Measurements from ENCODE around the gene FBXO31.

Gene FBXO31

GRCh38 chr16:87331241-87331801, 52.3 kb downstream of the FBXO31 start:
- WGBS: 96% methylated on average over 31 of the region's 31 CpGs

GRCh38 chr16:87330646-87331045, 52.9 kb downstream of the FBXO31 start:
- Histone ChIP-seq H3K27ac (ENCODE audit: low read depth, low read length) (no peak overlapping the region), H3K9me3 (ENCODE audit: insufficient read depth, low read depth, low read length) (no peaks in the 10 kb centered on the region), H3K27me3 (ENCODE audit: insufficient read depth, low read length) (no peaks in the 10 kb centered on the region), H3K9ac (ENCODE audit: low read depth, low read length) (no peak overlapping the region), H3K36me3 (ENCODE audit: insufficient read depth, low read length) (peaks cover 44% of the 10 kb centered on the region), H3K4me1 (ENCODE audit: insufficient read depth, low read length) (no peaks in the 10 kb centered on the region), H3K4me3 (ENCODE audit: low read length) (no peak overlapping the region)
- WGBS: 87% methylated on average over 15 of the region's 15 CpGs

More at GRCh38 chr16:87331241-87331801, 52.3 kb downstream of the FBXO31 start:
- Histone ChIP-seq H3K4me3 (ENCODE audit: low read length) (no peak overlapping the region), H3K9ac (ENCODE audit: low read depth, low read length) (no peak overlapping the region), H3K9me3 (ENCODE audit: insufficient read depth, low read depth, low read length) (no peaks in the 10 kb centered on the region), H3K4me1 (ENCODE audit: insufficient read depth, low read length) (no peaks in the 10 kb centered on the region), H3K27ac (ENCODE audit: low read depth, low read length) (no peak overlapping the region), H3K36me3 (ENCODE audit: insufficient read depth, low read length) (peaks cover 46% of the 10 kb centered on the region), H3K27me3 (ENCODE audit: insufficient read depth, low read length) (no peaks in the 10 kb centered on the region)

DNA sequence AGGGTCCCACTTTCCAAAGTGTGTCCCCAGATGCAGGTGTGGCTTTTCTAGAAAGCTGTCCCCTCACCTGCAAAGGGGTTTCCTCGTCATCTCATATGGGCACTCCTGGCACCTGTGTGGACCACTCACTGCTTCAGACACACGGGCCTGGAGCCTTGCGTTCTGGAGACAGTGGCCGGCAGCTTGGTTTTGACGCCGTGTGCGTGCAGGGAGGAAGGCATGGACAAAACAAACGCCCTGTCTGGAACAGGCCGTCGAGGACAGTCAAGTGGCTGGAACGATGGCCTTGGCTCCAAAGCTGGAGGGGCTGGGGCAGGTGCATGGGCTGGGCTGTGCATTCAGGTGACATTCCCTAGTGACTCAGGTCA, 53.3 kb downstream of the FBXO31 start:
- H3K9ac ChIP-seq (ENCODE audit: low read depth, low read length): no peak overlapping the region
- WGBS: 96% methylated on average over 11 of the region's 11 CpGs
- H3K9me3 ChIP-seq (ENCODE audit: insufficient read depth, low read depth, low read length): no peaks in the 10 kb centered on the region
- no peaks in the 10 kb centered on the region for H3K4me1 ChIP-seq (ENCODE audit: insufficient read depth, low read length)
- no peaks in the 10 kb centered on the region for H3K27me3 ChIP-seq (ENCODE audit: insufficient read depth, low read length)
- no peak overlapping the region for H3K27ac ChIP-seq (ENCODE audit: low read depth, low read length)
- H3K4me3 ChIP-seq (ENCODE audit: low read length): no peak overlapping the region
- H3K36me3 ChIP-seq (ENCODE audit: insufficient read depth, low read length): peaks cover 44% of the 10 kb centered on the region

- Histone ChIP-seq H3K4me1 (ENCODE audit: insufficient read depth, low read length) (no peaks in the 10 kb centered on the region), H3K9ac (ENCODE audit: low read depth, low read length) (no peak overlapping the region), H3K9me3 (ENCODE audit: insufficient read depth, low read depth, low read length) (no peaks in the 10 kb centered on the region), H3K27me3 (ENCODE audit: insufficient read depth, low read length) (no peaks in the 10 kb centered on the region), H3K36me3 (ENCODE audit: insufficient read depth, low read length) (peaks cover 38% of the 10 kb centered on the region), H3K27ac (ENCODE audit: low read depth, low read length) (no peak overlapping the region), H3K4me3 (ENCODE audit: low read length) (no peak overlapping the region)
- 94% methylated on average over 20 of the region's 20 CpGs for WGBS
Measured at GRCh38 chr16:87329436-87330256, 53.9 kb downstream of the FBXO31 start.

DNA sequence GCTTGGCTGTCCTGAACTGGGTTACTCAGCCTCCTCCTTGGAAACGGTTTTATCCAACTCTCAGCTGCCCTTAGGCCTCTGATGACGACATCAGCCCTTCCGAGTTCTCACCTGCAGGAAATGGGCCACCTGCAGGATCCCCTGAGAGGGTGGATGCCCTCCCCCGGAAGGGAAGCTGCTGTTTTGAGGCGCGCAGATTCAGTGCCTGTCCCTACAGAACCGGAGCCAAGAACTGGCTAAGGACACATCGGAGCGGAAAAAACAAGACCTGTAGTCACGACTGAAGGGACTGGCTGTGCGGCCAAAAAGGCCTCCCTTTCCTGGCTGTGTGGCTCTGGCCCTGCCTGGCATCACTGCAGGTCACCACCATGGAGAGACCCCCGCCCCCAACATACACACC, 54.7 kb downstream of the FBXO31 start:
- H3K4me3 ChIP-seq (ENCODE audit: low read length): no peak overlapping the region
- H3K4me1 ChIP-seq (ENCODE audit: insufficient read depth, low read length): no peaks in the 10 kb centered on the region
- no peaks in the 10 kb centered on the region for H3K27me3 ChIP-seq (ENCODE audit: insufficient read depth, low read length)
- peaks cover 30% of the 10 kb centered on the region for H3K36me3 ChIP-seq (ENCODE audit: insufficient read depth, low read length)
- no peak overlapping the region for H3K9ac ChIP-seq (ENCODE audit: low read depth, low read length)
- WGBS: 93% methylated on average over 12 of the region's 12 CpGs
- H3K9me3 ChIP-seq (ENCODE audit: insufficient read depth, low read depth, low read length): no peaks in the 10 kb centered on the region
- no peak overlapping the region for H3K27ac ChIP-seq (ENCODE audit: low read depth, low read length)

DNA sequence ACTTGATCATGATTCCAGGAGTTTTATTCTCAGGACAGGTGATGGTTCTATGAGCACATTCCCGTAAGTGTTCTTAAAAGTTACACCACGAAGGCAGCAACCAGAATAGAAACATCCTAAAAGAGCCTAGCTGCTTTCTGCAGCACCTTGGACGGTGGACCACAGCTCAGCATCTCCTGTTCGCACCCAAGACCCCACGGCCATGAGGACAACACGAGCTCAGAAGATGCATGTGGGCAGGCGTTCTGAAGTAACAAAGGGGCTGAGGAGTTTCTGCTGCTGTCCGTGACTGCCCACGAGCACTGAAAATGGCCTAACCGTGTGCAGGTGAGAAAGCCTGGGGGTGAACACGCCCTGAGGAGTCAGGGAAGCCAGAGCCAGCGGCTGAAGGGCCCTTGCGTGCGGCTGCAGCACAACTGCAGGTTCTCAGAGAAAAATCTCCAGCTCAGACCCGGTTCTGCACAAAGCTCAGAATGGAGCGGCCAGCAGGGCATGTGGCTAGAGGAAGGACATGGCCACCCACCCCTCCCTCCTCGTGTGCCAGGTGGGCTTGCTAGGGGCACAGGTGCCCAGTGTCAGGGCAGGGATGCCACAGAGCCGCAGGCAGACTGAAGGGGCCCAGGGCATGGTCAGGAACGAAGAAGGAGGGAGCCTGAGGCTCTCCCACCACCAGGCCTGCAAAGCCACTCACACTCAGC, 55.6 kb downstream of the FBXO31 start:
- H3K4me3 ChIP-seq (ENCODE audit: low read length): no peak overlapping the region
- H3K9me3 ChIP-seq (ENCODE audit: insufficient read depth, low read depth, low read length): no peaks in the 10 kb centered on the region
- WGBS: 88% methylated on average over 19 of the region's 19 CpGs
- no peaks in the 10 kb centered on the region for H3K27me3 ChIP-seq (ENCODE audit: insufficient read depth, low read length)
- H3K9ac ChIP-seq (ENCODE audit: low read depth, low read length): no peak overlapping the region
- H3K4me1 ChIP-seq (ENCODE audit: insufficient read depth, low read length): no peaks in the 10 kb centered on the region
- peaks cover 24% of the 10 kb centered on the region for H3K36me3 ChIP-seq (ENCODE audit: insufficient read depth, low read length)
- H3K27ac ChIP-seq (ENCODE audit: low read depth, low read length): no peak overlapping the region

DNA sequence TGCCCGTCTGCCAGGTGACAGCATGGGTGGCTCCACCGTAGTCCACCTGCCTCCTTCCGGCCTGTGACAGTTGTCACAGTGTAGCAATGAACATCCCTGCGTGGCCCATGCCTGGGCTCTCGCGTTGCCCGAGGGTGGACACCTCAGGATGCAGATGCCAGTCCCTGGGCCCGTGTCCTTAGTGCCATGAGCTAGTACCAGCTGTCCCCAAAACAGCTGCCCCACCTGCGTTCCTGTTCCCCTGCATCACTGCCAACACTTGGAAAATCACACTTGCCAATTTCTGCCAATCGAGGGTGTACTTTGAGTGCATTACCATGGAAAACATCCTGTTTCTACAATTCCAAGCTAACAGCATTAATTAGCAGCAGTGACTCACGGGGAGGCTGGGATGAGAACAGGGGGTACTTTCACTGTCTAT, 57.4 kb downstream of the FBXO31 start:
- no peak overlapping the region for H3K27ac ChIP-seq (ENCODE audit: low read depth, low read length)
- H3K4me1 ChIP-seq (ENCODE audit: insufficient read depth, low read length): no peaks in the 10 kb centered on the region
- WGBS: 96% methylated on average over 11 of the region's 11 CpGs
- H3K36me3 ChIP-seq (ENCODE audit: insufficient read depth, low read length): peaks cover 20% of the 10 kb centered on the region
- no peak overlapping the region for H3K9ac ChIP-seq (ENCODE audit: low read depth, low read length)
- H3K27me3 ChIP-seq (ENCODE audit: insufficient read depth, low read length): no peaks in the 10 kb centered on the region
- no peak overlapping the region for H3K4me3 ChIP-seq (ENCODE audit: low read length)
- no peaks in the 10 kb centered on the region for H3K9me3 ChIP-seq (ENCODE audit: insufficient read depth, low read depth, low read length)

DNA sequence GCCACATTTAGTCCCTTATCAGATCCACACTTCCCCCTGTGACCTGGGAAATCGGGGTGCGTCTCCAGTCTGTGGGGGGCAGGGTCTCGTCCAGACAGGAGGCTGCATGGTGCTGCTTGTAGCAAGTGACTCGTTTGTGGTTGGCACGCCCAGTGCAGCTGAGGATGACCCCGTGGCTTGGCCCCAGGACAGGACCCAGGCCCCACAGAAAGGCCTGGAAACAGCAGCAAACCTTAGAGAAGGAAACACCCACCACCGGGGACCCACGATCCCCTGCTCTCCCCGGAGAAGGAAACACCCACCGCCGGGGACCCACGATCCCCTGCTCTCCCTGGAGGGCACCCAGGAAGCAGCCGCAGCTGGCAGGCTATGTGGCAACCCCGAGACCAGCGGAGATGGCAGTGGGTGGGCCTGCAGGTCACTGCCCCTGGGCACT, 58.1 kb downstream of the FBXO31 start:
- Histone ChIP-seq H3K27me3 (ENCODE audit: insufficient read depth, low read length) (no peaks in the 10 kb centered on the region), H3K27ac (ENCODE audit: low read depth, low read length) (no peak overlapping the region), H3K4me1 (ENCODE audit: insufficient read depth, low read length) (no peaks in the 10 kb centered on the region), H3K4me3 (ENCODE audit: low read length) (no peak overlapping the region), H3K9me3 (ENCODE audit: insufficient read depth, low read depth, low read length) (no peaks in the 10 kb centered on the region), H3K9ac (ENCODE audit: low read depth, low read length) (no peak overlapping the region), H3K36me3 (ENCODE audit: insufficient read depth, low read length) (peaks cover 15% of the 10 kb centered on the region)
- 94% methylated on average over 15 of the region's 15 CpGs for WGBS

- peaks cover 7% of the 10 kb centered on the region; the same call in 1 of the 2 replicates for H3K36me3 ChIP-seq (ENCODE audit: insufficient read depth, low read length)
- no peak overlapping the region for H3K4me3 ChIP-seq (ENCODE audit: low read length)
- whole genome bisulfite sequencing: 69% methylated on average over 28 of the region's 28 CpGs
- no peak overlapping the region for H3K27ac ChIP-seq (ENCODE audit: low read depth, low read length)
- no peaks in the 10 kb centered on the region for H3K4me1 ChIP-seq (ENCODE audit: insufficient read depth, low read length)
- H3K27me3 ChIP-seq (ENCODE audit: insufficient read depth, low read length): no peaks in the 10 kb centered on the region
- H3K9me3 ChIP-seq (ENCODE audit: insufficient read depth, low read depth, low read length): no peaks in the 10 kb centered on the region
- H3K9ac ChIP-seq (ENCODE audit: low read depth, low read length): peak overlapping the region; percentile 5; the same call in 1 of the 2 replicates
Measured at GRCh38 chr16:87324411-87325275, 58.9 kb downstream of the FBXO31 start.

- Histone ChIP-seq H3K4me1 (ENCODE audit: insufficient read depth, low read length) (no peaks in the 10 kb centered on the region), H3K27ac (ENCODE audit: low read depth, low read length) (no peak overlapping the region), H3K9me3 (ENCODE audit: insufficient read depth, low read depth, low read length) (no peaks in the 10 kb centered on the region), H3K36me3 (ENCODE audit: insufficient read depth, low read length) (peaks cover 4% of the 10 kb centered on the region; the same call in 1 of the 2 replicates), H3K27me3 (ENCODE audit: insufficient read depth, low read length) (no peaks in the 10 kb centered on the region), H3K4me3 (ENCODE audit: low read length) (no peak overlapping the region), H3K9ac (ENCODE audit: low read depth, low read length) (no peak overlapping the region)
- WGBS: 94% methylated on average over 21 of the region's 21 CpGs
Measured at GRCh38 chr16:87323727-87324410, 59.7 kb downstream of the FBXO31 start.

Data from HUES64 (cell line).